Medulla oblongata (tissue), 1 donor: Measurements from ENCODE around the gene SRCIN1.
A peak's percentile ranks its signal among the peaks of the same experiment; 100 is the strongest.

Experiments used
- DNase-seq: peaks from one replicate; pipeline ENCODE4 v3.0.0-alpha.2; 2015; ENCODE audit errors: extremely low spot score

SRCIN1 gene

DNA sequence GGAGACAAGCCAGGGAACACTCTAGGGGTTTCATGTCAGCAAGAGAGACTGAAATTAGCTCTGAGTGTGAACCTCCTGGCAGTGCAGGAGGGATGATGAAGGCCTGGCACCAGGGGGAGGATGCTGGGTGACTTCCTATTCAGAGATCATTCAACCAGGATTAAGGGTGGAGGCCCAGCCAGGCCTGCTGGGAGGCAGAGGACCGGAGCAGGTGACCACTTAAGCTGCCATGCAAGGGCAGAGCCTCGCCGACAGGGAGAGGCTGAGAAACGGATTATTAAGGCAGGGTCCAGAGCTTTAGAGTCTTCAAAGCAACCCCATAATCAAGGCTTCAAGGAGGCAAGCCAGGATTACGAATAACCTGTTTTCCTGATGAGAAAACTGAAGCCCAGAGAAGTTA lies 10.6 kb upstream of the SRCIN1 start:
- no peak for DNase-seq

GRCh38 chr17:38613981-38614779 lies 8.4 kb upstream of the SRCIN1 start:
- DNase-seq, result no peak

GRCh38 chr17:38613525-38613980 lies 7.8 kb upstream of the SRCIN1 start:
- no peak for DNase-seq

- no peak for DNase-seq
These were observed 6.2 kb upstream of the SRCIN1 start for GRCh38 chr17:38611872-38612376.

GRCh38 chr17:38611070-38611786 lies 5.5 kb upstream of the SRCIN1 start:
- no peak for DNase-seq

DNA sequence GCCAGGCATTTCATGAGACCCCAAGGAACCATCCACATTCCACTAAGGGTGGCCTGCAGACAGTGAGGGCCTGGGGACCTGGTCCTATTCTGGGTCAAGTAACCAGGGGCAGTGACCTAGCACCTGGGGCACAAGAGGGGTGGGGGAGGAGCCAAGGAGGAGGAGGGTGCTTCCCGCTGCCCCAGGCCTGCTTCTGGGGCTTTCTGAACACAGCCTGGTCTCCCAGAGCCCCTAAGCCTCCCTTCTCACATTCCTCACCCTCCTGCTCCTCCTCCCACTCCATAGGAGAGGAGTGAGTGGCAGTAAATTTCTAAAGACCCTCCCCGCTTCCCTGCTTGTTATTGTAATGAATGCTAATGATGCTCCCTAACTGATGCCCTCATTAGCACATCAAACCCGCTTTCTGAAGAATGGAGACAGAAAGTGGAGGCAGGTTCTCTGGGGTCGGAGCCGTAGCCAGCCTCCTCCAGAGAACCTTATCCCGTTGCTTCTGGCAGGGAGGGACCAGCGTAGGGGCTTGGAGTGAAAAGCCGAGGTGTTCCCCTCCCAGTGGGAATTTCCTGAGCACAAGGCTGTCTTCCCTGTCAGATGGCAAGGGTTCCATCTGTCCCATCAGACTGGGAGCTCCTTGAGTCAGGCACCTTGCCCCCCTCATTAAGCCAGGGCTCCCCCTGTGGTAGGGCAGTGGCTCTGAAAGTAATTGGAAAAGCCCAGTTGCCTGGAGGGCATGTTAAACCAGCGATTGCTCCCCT lies 3.7 kb upstream of the SRCIN1 start:
- DNase-seq, result no peak

GRCh38 chr17:38608648-38609047 lies 2.9 kb upstream of the SRCIN1 start:
- DNase-seq, result no peak

DNA sequence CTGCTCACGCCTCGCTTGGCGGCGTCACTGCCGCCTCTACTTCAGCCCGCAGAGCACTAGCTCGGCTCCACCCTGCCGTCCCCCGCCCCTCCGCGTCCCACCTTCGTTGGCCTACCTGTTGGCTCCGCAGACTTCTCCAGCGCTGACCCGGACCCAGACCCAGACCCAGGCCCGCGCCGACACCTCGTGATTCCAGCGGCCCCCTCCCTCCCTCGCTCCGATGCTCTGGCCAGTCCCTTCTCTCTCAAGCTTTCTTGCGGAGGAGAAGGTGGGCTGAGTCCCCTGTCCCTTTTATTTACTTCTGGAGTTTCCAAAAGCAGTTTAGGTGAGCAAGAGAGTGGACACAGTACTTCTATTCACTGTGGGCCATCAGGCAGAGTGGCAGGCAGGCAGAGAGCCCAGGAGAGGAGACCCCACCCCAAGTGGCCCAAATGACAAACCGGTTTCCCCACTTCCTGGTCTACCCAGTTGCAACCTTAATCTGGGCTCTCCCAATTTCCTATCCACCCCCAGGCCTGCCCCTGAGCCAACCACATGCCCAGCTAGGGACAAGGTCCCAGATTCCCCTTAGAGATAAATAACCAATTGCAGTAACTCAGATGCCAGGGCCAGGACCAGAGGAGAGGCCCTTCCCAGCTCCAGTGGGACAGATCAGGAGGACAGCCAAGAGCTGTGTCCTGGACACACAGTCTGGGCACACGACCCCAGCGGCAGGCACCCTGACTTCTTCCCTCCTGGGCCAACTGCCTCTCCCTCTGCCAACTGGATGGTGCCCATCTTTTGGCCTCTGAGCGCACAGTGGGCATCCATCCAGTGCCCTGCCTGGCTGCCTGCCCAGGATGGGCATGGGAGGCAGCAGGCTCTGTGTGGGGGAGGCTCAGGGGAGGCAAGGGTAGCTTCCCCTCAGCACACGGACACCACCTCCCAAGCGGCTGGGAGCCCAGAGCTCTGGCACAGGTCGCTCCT lies 1.2 kb upstream of the SRCIN1 start:
- DNase-seq, result peak; percentile 95

DNA sequence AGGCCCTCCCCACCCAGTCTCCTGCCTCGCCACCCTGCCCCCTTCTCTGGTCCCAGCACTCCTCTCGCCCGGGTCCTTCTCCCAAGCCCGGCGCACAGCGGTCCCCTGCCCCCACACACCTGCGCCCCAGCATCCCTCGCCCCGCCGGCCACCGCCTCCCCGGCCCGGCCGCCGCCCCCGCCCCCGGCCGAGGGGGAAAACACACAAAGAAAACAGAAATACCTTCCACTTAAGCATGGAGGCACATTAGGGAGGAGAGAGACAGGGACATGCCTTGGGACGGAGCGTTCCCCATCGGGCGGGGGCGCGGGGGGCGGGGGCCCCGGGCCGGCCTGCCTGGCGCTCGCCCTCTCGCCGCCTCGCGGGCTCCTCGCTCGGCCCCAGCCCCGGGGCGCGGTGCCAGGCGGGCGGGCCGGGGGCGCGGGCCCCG lies 326 bp downstream of the SRCIN1 start:
- no peak for DNase-seq

DNA sequence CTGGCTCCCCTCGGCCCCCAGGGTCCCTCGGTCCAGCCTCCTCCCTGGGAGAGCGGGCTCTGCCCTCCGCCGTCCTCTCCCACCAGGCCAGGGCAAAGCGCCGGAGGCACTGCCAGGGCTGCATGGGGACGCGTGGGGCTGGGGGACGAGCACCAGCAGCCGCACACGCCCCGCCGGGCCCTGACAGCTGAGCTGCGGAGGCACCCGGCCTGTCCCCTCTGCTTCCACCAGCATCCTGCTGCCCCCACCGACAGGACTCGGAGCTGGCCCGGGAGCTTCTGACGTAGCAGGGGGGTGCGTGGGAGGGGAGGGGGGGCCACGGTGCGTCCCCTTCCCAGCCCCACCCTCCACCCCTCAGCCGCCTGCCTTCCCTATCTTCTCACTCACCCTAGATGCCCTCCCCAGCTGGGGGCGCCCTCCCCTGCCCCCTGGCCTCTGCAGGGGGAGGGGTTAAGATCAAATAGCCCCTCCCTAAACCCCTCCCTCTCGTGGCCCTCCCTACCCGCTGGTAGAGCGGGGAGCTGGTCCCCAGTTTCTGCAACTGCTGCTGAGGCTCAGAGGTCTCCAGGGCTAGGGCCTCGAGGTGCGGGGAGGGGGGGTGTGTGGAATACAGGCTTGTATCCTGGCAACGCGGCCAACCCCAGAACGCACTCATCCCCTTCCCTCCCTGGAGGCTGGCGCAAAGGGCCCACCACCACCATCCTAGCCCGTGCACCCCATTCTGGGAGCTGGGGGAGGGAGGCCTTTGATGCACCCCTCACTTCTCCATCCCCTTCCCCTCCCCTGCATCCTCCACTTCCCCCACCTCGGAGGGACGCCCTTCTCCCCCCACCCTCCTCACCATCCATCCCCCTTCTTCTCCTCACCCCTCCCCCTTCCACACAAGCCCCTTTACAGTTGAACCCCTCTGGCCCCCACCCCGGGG lies 1.0 kb downstream of the SRCIN1 start:
- DNase-seq, result peak; percentile 70

- DNase-seq, result no peak
These were observed 1.8 kb downstream of the SRCIN1 start for GRCh38 chr17:38603786-38604478.

DNA sequence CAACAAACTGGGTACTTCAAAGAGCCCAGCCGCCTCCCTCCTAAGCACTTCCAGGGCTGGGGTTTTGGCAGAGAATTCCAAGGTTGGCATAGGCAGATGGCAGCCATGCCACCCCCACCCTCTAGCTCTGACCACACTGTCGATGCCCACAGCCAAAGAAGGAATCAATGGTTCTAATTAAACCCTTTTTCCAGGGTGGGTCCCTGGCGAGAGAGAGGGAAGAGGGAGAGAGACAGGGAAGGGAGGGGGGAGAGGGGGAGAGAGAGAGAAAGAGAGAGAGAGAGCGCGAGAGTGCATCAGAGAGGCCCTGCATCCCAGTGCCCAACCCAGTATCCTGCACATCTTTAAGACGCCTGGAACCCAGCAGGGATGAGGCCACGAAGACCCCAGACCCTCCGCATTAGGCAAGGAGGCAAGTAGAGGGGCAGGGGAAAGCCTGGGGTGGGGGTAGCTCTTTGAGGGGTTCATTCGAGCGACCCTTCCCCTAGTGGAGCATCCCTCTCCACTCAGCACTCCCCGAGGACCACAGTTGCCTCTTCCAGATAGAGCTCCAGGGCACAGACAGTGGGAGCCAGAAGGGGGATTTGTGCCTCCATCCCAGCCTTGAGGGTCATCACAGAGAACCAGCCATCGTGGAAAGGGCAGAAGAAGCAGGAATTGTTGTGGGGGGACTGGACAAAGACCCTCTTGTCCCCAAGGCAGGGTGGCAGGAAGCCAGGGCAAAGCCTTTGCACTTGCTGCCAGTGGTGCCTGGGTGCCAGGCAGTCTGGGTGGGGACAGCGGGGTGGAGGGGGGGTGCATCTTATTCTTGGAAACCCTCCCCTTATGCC lies 2.6 kb downstream of the SRCIN1 start:
- peak; percentile 72 for DNase-seq

DNA sequence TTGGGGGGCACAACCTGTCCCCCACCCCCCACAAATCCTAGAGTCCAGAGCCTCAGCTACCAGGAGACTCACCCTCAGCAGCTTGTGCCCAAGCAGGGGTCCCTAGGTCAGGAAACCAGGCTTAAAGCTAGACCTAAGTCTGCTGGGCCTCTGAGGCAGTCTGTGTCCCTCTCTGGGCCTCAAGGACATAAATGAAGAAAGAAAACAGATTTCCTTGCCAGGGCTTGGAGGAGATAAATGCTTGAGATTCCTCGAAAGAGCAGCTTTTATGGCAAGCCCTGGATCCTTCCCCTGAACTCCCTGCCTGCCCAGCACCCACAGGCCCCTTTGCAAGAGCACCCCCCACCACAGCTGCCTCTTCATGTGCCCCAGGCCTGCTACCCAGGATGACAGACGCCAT lies 3.3 kb downstream of the SRCIN1 start:
- DNase-seq, result no peak

GRCh38 chr17:38601539-38602351 lies 4.0 kb downstream of the SRCIN1 start:
- peak; percentile 12 for DNase-seq

DNA sequence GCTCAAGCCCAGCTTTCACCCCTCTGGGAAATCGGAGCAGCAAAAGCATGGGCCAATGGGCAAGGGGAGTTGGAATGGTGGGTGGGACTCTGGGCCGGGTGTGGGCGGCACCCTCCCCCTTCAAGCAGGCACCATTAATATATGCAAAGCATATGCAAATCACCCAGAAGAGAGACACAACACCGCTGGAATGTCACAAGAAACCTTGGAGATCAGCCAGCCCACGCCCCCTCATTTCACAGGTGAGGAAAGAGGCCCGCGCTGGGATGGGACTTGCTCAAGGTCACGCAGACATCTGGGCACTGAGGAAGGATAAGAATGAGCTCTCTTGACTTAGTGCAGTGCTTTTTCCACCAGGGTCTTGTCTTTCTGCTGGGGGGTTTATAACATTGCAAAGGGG lies 4.8 kb downstream of the SRCIN1 start:
- DNase-seq, result no peak

GRCh38 chr17:38600416-38600815 lies 5.3 kb downstream of the SRCIN1 start:
- no peak for DNase-seq

GRCh38 chr17:38599398-38599856 lies 6.3 kb downstream of the SRCIN1 start:
- no peak for DNase-seq
